Tibial nerve (tissue), 4 donors: Measurements from ENCODE around the gene THAP12. TPM values are rescaled to one million over a fixed set of nuclear protein-coding genes. Genes with fewer than 3 reads are reported as not detected.

ENCODE experiments used
- DNase-seq, 2 donors: peaks; one replicate each; pipeline ENCODE4 v3.0.0-alpha.2; 2019; ENCODE audit warnings: low spot score in 2 of 2
- H3K27ac ChIP-seq, 4 donors: fragments of 200-600 bp; sonication (generic) in 3 of 4; one replicate each; pipeline ENCODE4 v1.5.1; 2017 to 2019; ENCODE audit warnings: mild to moderate bottlenecking in 1 of 4
- H3K27me3 ChIP-seq, 2 donors: fragments of 200-600 bp; sonication (generic) in 1 of 2; one replicate each; pipeline versions ENCODE4 v1.5.1 to v1.6.0; 2017 to 2019
- H3K36me3 ChIP-seq, 3 donors: fragments of 200-600 bp; sonication (generic); one replicate each; pipeline ENCODE4 v1.5.1; 2018 to 2019
- H3K4me1 ChIP-seq, 4 donors: fragments of 200-600 bp; sonication (generic) in 3 of 4; one replicate each; pipeline ENCODE4 v1.5.1; 2017 to 2019
- H3K4me3 ChIP-seq, 4 donors: fragments of 200-600 bp; sonication (generic) in 3 of 4; one replicate each; pipeline ENCODE4 v1.5.1; 2017 to 2019; ENCODE audit warnings: mild to moderate bottlenecking in 1 of 4, moderate library complexity in 1 of 4
- H3K9me3 ChIP-seq, 4 donors: fragments of 200-600 bp; sonication (generic) in 3 of 4; one replicate each; pipeline ENCODE4 v1.5.1; 2017 to 2019
- EP300 ChIP-seq, 2 donors: sonication (generic); formaldehyde crosslinking; IDR thresholded peaks; one replicate each; pipeline ENCODE4 v1.6.1; 2017; ENCODE audit warnings: antibody characterized with exemption in 2 of 2, mild to moderate bottlenecking in 1 of 2
- POLR2A ChIP-seq, 2 donors: fragments of 450-650 bp; IDR thresholded peaks; one replicate each; pipeline ENCODE4 v1.6.1; 2017; ENCODE audit warnings: antibody characterized with exemption in 2 of 2, mild to moderate bottlenecking in 2 of 2, moderate library complexity in 2 of 2
- WGBS, 2 donors: methylation state at CpG; one replicate each; pipeline ENCODE4 v1.1.5; 2018; 5-methylcytosine and 5-hydroxymethylcytosine counted together
- total RNA-seq, 4 donors: library from RNA; depleted of rRNA; stranded (reverse); fragments of >200 nt; gene quantifications; one replicate each; pipeline ENCODE4 v1.1.0, GENCODE V29; 2016
- TF ChIP-seq, protein P1 (sequence below), 5 experiments: fragments of 200-600 bp in 3 of 5; fragments of 450-650 bp in 2 of 5; sonication (generic) in 3 of 5; IDR thresholded peaks; one replicate each; pipeline ENCODE4 v1.5.1; 2016 to 2019; ENCODE audit warnings: antibody characterized with exemption in 5 of 5, mild to moderate bottlenecking in 3 of 5, moderate library complexity in 2 of 5

THAP12 gene
- total RNA-seq, 4 donors from 2014 or later: 30.4 to 42.6 (median 35.7) TPM

DNA sequence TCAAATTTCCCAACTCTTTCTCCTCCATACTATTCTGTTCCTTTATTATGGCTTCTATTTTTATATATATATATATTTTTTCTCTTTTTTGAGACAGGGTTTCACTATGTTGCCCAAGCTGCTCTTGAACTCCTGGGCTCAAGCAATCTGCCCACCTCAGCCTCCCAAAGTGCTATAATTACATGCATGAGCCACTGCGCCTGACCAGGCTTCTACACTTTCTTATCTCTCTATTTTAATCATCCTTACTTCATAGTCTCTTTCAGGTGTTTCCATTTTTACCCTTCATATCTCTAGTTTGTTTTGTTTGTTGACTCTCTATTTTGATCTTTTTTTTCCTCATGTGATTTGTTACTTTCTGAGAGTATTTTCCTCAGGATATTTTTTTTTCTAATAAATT is 20.0 kb upstream of the THAP12 start:
- Histone ChIP-seq H3K27me3 (no peaks in the 10 kb centered on the region), H3K4me1 (no peaks in the 10 kb centered on the region), H3K36me3 (peaks cover 0 to 5% (median 0%) of the 10 kb centered on the region in 3 donors), H3K27ac (no peak overlapping the region), H3K4me3 (no peak overlapping the region), H3K9me3 (no peaks in the 10 kb centered on the region)
- 90 to 97% methylated on average over 1 of the region's 1 CpG for WGBS, 2 donors
- no peak for TF ChIP-seq EP300 (IDR thresholded peaks at IDR 0.05)
- TF ChIP-seq, protein P1, sequence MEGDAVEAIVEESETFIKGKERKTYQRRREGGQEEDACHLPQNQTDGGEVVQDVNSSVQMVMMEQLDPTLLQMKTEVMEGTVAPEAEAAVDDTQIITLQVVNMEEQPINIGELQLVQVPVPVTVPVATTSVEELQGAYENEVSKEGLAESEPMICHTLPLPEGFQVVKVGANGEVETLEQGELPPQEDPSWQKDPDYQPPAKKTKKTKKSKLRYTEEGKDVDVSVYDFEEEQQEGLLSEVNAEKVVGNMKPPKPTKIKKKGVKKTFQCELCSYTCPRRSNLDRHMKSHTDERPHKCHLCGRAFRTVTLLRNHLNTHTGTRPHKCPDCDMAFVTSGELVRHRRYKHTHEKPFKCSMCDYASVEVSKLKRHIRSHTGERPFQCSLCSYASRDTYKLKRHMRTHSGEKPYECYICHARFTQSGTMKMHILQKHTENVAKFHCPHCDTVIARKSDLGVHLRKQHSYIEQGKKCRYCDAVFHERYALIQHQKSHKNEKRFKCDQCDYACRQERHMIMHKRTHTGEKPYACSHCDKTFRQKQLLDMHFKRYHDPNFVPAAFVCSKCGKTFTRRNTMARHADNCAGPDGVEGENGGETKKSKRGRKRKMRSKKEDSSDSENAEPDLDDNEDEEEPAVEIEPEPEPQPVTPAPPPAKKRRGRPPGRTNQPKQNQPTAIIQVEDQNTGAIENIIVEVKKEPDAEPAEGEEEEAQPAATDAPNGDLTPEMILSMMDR (IDR thresholded peaks at IDR 0.05): no peak
- TF ChIP-seq POLR2A (IDR thresholded peaks at IDR 0.05): no peak
- no peak for DNase-seq

DNA sequence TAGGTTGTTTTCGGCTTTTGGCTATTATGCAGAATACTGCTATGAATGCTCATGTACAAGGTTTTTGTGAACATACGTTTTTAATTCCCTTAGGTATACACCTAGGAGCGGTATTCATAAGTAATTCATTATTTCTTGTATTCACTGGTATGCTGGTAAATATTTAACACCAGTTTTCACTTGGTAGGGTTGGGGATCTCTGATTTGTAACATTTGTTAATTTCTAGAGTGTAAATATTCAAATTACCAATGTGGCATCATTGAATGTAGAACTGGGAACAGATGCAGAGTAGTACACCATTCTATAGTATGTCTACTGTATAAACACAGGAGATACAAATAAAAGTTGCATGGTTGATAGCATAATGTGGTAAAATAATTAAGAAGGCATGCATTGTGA is 16.5 kb upstream of the THAP12 start:
- H3K4me3 ChIP-seq: no peak overlapping the region
- H3K36me3 ChIP-seq: no peaks in the 10 kb centered on the region
- H3K27me3 ChIP-seq: no peaks in the 10 kb centered on the region
- H3K4me1 ChIP-seq: no peaks in the 10 kb centered on the region
- no peak overlapping the region for H3K27ac ChIP-seq
- no peak for DNase-seq
- WGBS, 2 donors: 90 to 93% methylated on average over 3 of the region's 3 CpGs
- TF ChIP-seq, protein P1 (IDR thresholded peaks at IDR 0.05): no peak
- no peaks in the 10 kb centered on the region for H3K9me3 ChIP-seq

- Histone ChIP-seq H3K27me3 (no peaks in the 10 kb centered on the region), H3K4me1 (no peaks in the 10 kb centered on the region), H3K27ac (no peak overlapping the region), H3K36me3 (no peaks in the 10 kb centered on the region), H3K9me3 (no peaks in the 10 kb centered on the region), H3K4me3 (no peak overlapping the region)
- TF ChIP-seq POLR2A (IDR thresholded peaks at IDR 0.05) (no peak), EP300 (IDR thresholded peaks at IDR 0.05) (no peak)
- TF ChIP-seq, protein P1 (IDR thresholded peaks at IDR 0.05): no peak
- DNase-seq: no peak
- 96 to 100% methylated on average over 1 of the region's 1 CpG for WGBS, 2 donors
These were observed 14.4 kb upstream of the THAP12 start for GRCh38 chr11:76395296-76395695.

- no peak overlapping the region for H3K27ac ChIP-seq
- no peaks in the 10 kb centered on the region for H3K27me3 ChIP-seq
- H3K9me3 ChIP-seq: no peaks in the 10 kb centered on the region
- TF ChIP-seq EP300 (IDR thresholded peaks at IDR 0.05) (no peak), POLR2A (IDR thresholded peaks at IDR 0.05) (no peak)
- TF ChIP-seq, protein P1 (IDR thresholded peaks at IDR 0.05): no peak
- no peaks in the 10 kb centered on the region for H3K4me1 ChIP-seq
- DNase-seq: no peak
- no peak overlapping the region for H3K4me3 ChIP-seq
- no peaks in the 10 kb centered on the region for H3K36me3 ChIP-seq
These were observed 13.5 kb upstream of the THAP12 start for GRCh38 chr11:76394411-76394810.

DNA sequence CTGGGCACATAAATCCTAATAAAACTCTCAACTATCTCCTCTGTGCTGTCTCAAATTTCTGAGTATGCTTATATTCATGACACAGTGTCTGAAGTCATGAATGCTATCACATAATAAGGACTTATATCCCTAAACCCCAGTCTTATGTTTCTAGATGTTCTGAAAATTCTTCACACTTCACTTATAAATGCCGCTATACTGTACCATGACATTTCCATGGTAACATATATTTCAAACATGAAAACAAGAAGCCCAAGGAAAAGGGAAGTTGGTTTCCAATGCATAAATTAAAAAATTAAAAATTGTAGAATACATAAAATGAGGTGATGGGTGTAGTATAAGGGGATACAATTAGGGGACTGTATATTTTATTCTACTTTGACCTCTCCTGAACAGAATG is 11.9 kb upstream of the THAP12 start:
- no peak overlapping the region for H3K4me3 ChIP-seq
- no peak for DNase-seq
- no peak for TF ChIP-seq POLR2A (IDR thresholded peaks at IDR 0.05)
- no peaks in the 10 kb centered on the region for H3K27me3 ChIP-seq
- H3K27ac ChIP-seq: no peak overlapping the region
- WGBS, 2 donors: 79 to 87% methylated on average over 1 of the region's 1 CpG
- no peaks in the 10 kb centered on the region for H3K4me1 ChIP-seq
- no peaks in the 10 kb centered on the region for H3K36me3 ChIP-seq
- H3K9me3 ChIP-seq: no peaks in the 10 kb centered on the region

DNA sequence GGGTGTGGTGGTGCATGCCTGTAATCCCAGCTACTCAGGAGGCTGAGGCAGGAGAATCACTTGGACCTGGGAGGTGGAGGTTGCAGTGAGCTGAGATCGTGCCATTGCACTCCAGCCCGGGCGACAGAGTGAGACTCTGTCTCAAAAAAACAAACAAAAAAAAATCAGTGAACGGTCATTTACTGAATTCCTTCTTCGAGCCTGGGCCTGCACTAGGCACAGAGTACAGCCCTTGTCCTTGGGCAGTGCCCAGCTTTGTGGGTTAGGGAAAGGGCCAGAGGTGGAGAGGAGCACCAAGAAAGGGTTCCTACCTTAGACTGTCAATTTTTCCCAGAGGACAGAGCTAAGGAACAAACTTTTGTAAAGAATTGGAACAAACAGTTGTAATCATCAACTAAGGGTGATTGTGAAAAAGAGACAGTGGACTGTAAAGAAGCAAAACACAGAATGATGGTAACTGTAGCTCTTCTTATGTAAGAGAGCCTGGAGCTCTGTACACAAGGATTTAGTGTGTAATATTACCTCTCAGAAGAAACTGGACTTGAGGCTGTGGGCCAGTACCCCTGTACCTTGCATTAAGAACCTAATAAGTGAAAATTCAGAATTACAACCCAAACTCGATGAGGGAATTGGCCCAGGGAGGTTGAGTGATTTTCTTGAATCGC is 11.0 kb upstream of the THAP12 start:
- TF ChIP-seq, protein P1 (IDR thresholded peaks at IDR 0.05): no peak
- TF ChIP-seq POLR2A (IDR thresholded peaks at IDR 0.05) (no peak), EP300 (IDR thresholded peaks at IDR 0.05) (no peak)
- no peak for DNase-seq
- WGBS, 2 donors: 87 to 90% methylated on average over 7 of the region's 7 CpGs
- no peak overlapping the region for H3K27ac ChIP-seq
- no peaks in the 10 kb centered on the region for H3K9me3 ChIP-seq
- no peaks in the 10 kb centered on the region for H3K27me3 ChIP-seq
- no peaks in the 10 kb centered on the region for H3K4me1 ChIP-seq
- no peak overlapping the region for H3K4me3 ChIP-seq
- H3K36me3 ChIP-seq: no peaks in the 10 kb centered on the region
